HG02642 (cell line): ENCODE data around the gene DDX52.

ENCODE experiments used
- ATAC-seq: cut with Tn5 transposase; IDR thresholded peaks from one replicate; pipeline ENCODE4 v1.9.1; 2021; ENCODE audit warnings: mild to moderate bottlenecking; ENCODE audit not compliant: unreplicated experiment, poor library complexity

Gene DDX52

GRCh38 chr17:37604556-37604955 lies 38.7 kb downstream of the DDX52 start:
- ATAC-seq = no peak

DNA sequence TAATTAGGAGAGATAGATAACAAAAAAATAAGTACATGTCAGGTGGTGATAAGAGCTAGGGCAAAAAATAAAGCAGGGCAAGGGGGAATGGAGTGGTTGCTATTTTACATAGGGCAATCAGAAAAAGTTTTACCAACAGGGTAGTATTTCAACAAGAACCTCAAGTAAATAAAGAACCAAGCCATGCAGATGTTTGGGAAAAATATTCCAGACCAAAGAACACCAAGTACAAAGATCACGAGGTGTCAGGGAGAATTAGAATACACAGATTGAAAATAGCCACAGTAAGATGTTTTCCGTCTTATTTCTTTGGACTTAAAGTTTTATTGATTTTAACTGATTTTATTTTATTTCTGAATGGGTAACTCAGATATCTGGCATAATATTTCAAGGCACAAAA lies 45.1 kb downstream of the DDX52 start:
- ATAC-seq = no peak

GRCh38 chr17:37592291-37592690 lies 51.0 kb downstream of the DDX52 start:
- ATAC-seq = no peak

GRCh38 chr17:37585066-37585465 lies 58.2 kb downstream of the DDX52 start:
- no peak for ATAC-seq

GRCh38 chr17:37576281-37576680 lies 67.0 kb downstream of the DDX52 start:
- no peak for ATAC-seq

DNA sequence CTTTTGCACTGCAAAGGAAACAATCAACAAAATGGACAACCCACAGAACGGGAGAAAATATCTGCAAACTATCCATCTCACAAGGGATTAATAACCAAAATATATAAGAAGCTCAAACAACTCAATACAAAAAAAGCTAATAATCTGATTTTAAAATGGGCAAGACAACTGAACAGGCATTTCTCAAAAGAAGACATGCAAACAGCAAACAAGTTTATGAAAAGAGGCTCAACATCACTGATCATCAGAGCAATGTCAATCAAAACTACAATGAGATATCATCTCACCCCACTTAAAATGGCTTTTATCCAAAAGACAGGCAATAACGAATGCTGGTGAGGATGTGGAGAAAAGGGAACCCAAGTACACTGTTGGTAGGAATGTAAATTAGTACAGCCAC lies 68.8 kb downstream of the DDX52 start:
- ATAC-seq = no peak

GRCh38 chr17:37571674-37572073 lies 71.6 kb downstream of the DDX52 start:
- ATAC-seq = no peak

DNA sequence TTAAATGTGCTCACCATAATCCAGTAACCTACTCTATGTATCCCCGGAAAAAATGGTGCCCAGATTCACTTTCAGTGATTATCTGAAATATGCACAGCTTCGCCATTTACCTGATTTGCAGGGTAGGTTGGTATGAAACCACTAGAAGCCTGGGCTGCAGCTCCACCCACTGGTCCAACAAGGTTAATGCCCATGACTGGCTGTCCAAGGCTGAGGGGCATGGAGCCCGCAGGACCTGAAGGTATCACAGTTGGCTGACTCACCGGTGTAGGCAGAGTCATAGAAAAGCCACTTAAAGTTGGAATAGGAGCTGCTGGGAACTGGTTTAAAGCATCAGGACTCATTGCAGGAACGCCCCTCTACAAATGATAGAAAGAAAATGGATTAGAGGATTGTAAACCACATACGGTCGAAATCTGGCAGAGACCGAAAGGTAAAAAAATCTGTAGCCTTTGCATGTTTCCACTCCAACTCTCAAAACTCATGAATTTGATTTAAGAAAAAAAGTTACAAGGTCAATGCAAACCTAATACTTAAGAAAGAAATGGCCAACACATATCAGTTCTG lies 72.6 kb downstream of the DDX52 start:
- no peak for ATAC-seq

DNA sequence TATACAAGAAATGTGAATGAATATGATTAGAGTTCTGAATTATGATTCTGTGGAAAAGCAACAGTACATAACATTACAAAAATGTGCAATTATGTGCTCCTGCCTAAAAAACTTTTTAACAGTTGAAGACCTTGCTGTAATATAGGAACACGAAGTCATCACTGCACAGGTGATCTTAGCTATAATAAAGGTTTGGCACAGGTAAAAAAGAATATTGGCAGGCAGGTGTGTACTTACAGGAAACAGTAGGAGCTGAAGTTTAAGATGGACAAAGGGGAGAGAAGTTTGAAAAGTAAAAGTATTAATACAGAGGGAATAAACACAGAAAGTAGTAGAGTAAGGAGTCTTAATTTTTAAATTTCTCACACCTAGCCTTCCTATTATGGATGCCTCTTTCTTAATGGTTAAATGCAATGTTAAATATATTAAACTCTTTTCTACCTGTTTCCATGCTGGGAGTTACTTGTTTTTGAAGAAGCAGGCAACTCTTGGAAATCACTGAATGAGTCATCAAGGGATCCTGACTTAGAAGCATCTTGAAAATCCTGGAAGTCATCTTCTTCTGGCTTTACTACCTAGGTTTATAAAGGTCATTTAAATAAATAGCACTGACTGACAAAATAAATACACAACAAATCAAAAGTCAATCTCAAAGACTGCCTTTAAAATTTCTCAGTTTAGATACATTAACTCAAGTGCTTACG lies 74.7 kb downstream of the DDX52 start:
- ATAC-seq = no peak

DNA sequence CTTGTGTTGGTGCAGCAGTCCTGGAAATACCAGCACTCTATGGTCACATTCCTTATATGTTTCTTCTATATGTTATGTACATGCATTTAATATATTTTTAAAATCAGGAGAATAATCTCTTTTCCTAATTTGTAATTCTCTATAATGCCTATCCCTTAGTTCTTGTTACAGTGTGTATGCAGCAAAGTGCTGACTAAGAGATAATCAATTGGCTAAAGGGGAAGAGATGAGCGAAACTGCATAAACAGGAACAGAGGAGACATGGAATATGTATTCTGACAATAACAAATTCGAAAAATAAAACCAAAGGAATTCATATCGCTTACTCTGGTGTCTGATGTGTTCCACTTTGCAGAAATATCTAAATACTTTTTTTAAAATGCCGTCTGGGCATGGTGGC lies 75.7 kb downstream of the DDX52 start:
- ATAC-seq = no peak

- ATAC-seq = no peak
Measured at GRCh38 chr17:37567137-37567536, 76.1 kb downstream of the DDX52 start.

DNA sequence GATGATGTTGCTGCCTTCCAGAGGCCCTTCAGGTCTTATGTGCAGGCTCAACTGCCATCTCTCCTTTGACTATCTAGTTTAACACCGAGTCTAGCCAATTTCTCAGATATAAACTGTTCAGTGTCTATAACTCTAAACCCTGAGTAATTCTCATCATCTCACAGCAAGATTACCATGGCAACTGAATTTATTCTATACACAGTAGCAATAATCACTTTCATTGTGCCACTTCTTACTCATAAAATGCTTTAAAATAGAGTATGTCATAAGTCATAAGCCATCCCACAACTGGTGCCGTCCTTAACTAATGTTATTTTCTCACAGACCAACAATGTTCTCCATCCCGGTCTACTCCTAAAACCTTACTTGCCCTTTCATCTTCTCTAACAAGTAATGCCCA lies 79.0 kb downstream of the DDX52 start:
- ATAC-seq = no peak

DNA sequence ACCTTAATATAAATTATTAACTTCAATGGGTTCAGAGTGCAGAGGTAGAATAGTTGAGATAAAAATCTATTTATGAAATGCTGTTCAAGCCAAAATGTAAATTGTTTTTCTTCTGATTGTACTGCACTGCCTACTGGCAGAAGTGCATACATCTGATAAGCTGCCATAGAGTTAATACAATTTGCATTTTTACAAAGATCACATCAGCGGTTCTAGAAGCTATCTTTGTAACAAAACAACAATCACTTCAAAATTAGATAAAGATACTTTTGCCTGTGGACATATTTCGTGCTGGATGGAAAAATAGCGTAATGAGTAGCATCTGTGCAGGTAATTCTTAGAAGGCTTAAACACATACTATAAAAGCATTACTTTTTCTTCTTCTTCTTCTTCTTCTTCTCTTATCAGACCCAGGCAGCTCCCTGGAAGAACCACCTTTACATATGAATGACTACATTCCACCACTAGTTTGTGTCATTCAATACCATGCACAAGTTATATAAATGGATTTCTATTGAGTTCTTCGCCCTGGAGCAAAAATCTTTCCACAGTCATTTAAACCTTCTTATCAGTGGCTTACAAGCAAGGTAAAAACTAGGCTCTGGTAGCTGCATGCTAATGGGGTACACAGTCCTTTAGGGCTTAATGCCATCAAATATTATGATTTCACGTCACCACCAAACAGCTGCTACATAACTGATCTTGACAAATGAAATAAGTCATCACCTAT lies 81.1 kb downstream of the DDX52 start:
- no peak for ATAC-seq
